Measurements from ENCODE around the gene NTMT1.

GRCh38 chr9:129639034-129639630 lies 13.2 kb downstream of the NTMT1 start:
- TF ChIP-seq CTCF (IDR thresholded peaks at IDR 0.05) (no peak), POLR2A (IDR thresholded peaks at IDR 0.05) (no peak), EP300 (IDR thresholded peaks at IDR 0.05) (no peak)
